H1 (cell line): Measurements from ENCODE around the gene GHRL. TPM values are rescaled to one million over a fixed set of nuclear protein-coding genes. Genes with fewer than 3 reads are reported as not detected.

Experiments used
- ATF2 ChIP-seq: IDR thresholded peaks from 2 replicates; pipeline ENCODE4 v1.6.1; 2012; ENCODE audit warnings: low read length, inconsistent platforms
- BACH1 ChIP-seq: IDR thresholded peaks from 2 replicates; pipeline ENCODE4 v1.6.1; 2012; ENCODE audit warnings: low read length, improper control_type of control experiment
- BCL11A ChIP-seq, 2 experiments: IDR thresholded peaks; one replicate each; pipeline ENCODE4 v1.6.1; 2011; ENCODE audit warnings: low read depth in 2 of 2, low read length in 2 of 2, mild to moderate bottlenecking in 2 of 2
- BRCA1 ChIP-seq: IDR thresholded peaks from 2 replicates; pipeline ENCODE4 v1.6.1; 2012; ENCODE audit warnings: low read depth, low read length, improper control_type of control experiment
- CEBPB ChIP-seq: IDR thresholded peaks from 2 replicates; pipeline ENCODE4 v1.6.1; 2012; ENCODE audit warnings: low read depth, low read length
- CTCF ChIP-seq, 3 experiments: IDR thresholded peaks; 1 replicate in 2 of 3; 2 replicates in 1 of 3; pipeline versions ENCODE4 v1.5.1 to v1.6.1; 2011; ENCODE audit warnings: low read length in 3 of 3, mild to moderate bottlenecking in 3 of 3, inconsistent platforms in 2 of 3, low read depth in 1 of 3, moderate library complexity in 1 of 3; ENCODE audit not compliant: insufficient read depth in 1 of 3; ENCODE audit errors: control extremely low read depth in 1 of 3
- HDAC2 ChIP-seq, 2 experiments: fragments of 300-600 bp in 1 of 2; sonication (generic) in 1 of 2; IDR thresholded peaks; 2 replicates each; pipeline ENCODE4 v1.6.1; 2011 to 2012; ENCODE audit warnings: low read depth in 2 of 2, low read length in 2 of 2, mild to moderate bottlenecking in 2 of 2, moderate library complexity in 2 of 2, borderline replicate concordance in 1 of 2, inconsistent platforms in 1 of 2
- KDM4A ChIP-seq: IDR thresholded peaks from one replicate; pipeline ENCODE4 v1.7.1; 2012; ENCODE audit warnings: low read depth, mild to moderate bottlenecking, moderate library complexity, low read length, inconsistent platforms; ENCODE audit not compliant: severe bottlenecking
- NRF1 ChIP-seq: IDR thresholded peaks from 2 replicates; pipeline ENCODE4 v1.6.1; 2011; ENCODE audit warnings: mild to moderate bottlenecking, low read depth, low read length, improper control_type of control experiment
- PHF8 ChIP-seq: fragments of 200-600 bp; sonication (generic); conservative IDR thresholded peaks from 2 replicates; pipeline ENCODE4 v1.7.1; 2012; ENCODE audit warnings: low read depth, mild to moderate bottlenecking, inconsistent platforms, low read length, moderate library complexity
- SIN3A ChIP-seq, 2 experiments: IDR thresholded peaks in 1 of 2; conservative IDR thresholded peaks in 1 of 2; 2 replicates each; pipeline ENCODE4 v1.6.1; 2011 to 2012; ENCODE audit warnings: low read length in 2 of 2, improper control_type of control experiment in 1 of 2, low read depth in 1 of 2, mild to moderate bottlenecking in 1 of 2
- SIRT6 ChIP-seq: IDR thresholded peaks from one replicate; pipeline ENCODE4 v1.7.1; 2012; ENCODE audit warnings: low read length, inconsistent platforms
- SP2 ChIP-seq: IDR thresholded peaks from 2 replicates; pipeline ENCODE4 v1.6.1; 2012; ENCODE audit warnings: mild to moderate bottlenecking, low read length, inconsistent platforms
- SP4 ChIP-seq: IDR thresholded peaks from 2 replicates; pipeline ENCODE4 v1.6.1; 2012; ENCODE audit warnings: low read length, inconsistent platforms
- SUZ12 ChIP-seq: fragments of 200-600 bp; sonication (generic); IDR thresholded peaks from 2 replicates; pipeline ENCODE4 v1.6.1; 2012; ENCODE audit warnings: mild to moderate bottlenecking, inconsistent platforms, low read length, moderate library complexity, mixed read lengths
- TAF7 ChIP-seq: optimal IDR thresholded peaks from 2 replicates; pipeline ENCODE3; 2011; ENCODE audit warnings: low read depth, mild to moderate bottlenecking, inconsistent platforms, low read length, moderate library complexity, borderline replicate concordance
- USF2 ChIP-seq: IDR thresholded peaks from 2 replicates; pipeline ENCODE4 v1.6.1; 2011; ENCODE audit warnings: low read length, improper control_type of control experiment
- ZNF274 ChIP-seq: IDR thresholded peaks from 2 replicates; pipeline ENCODE4 v1.7.0; 2012; ENCODE audit warnings: low read length, borderline replicate concordance; ENCODE audit errors: extremely low read depth
- polyA plus RNA-seq, 7 experiments: library from polyadenylated mRNA; depleted of rRNA in 3 of 7; stranded (reverse) in 5 of 7; unstranded in 2 of 7; fragments of >200 nt in 5 of 7; fragments of 200-250 nt in 2 of 7; gene quantifications; 1 replicate in 5 of 7; 2 replicates in 1 of 7; 4 replicates in 1 of 7; pipeline versions ENCODE4 v1.2.1 to v1.2.3, GENCODE V29; 2011 to 2013; ENCODE audit warnings: missing spikeins in 2 of 7, mixed read lengths in 2 of 7
- total RNA-seq: library from RNA; stranded (reverse); fragmentation: NEBNext Ultra II Directional; extraction: Animal tissue kit (Norgen Biotek cat#: 25700); gene quantifications from 2 replicates; pipeline ENCODE4 v1.2.1, GENCODE V29; 2021

Gene GHRL
- total and polyA plus RNA-seq, 2 of the 8 experiments (the other 6 are each of a cell fraction or from before 2014, with no cell fraction given) = 0.32 to 0.35 TPM

- TF ChIP-seq BACH1 = no peak
- peak; percentile 48 for TF ChIP-seq PHF8
- no peak for TF ChIP-seq ZNF274
- no peak for TF ChIP-seq SUZ12
- TF ChIP-seq SIRT6 = no peak
- peak; percentile 76 for TF ChIP-seq KDM4A
- no peak for TF ChIP-seq ATF2
- no peak for TF ChIP-seq CEBPB
- no peak for TF ChIP-seq BRCA1
- TF ChIP-seq USF2 = peak; percentile 78
- no peak for TF ChIP-seq CTCF (IDR thresholded peaks at IDR 0.05; ENCODE audit: control extremely low read depth in 1 of 3, insufficient read depth in 1 of 3, low read depth in 1 of 3, low read length in 3 of 3)
- no peak for TF ChIP-seq NRF1
- no peak for TF ChIP-seq HDAC2 (IDR thresholded peaks at IDR 0.05; ENCODE audit: borderline replicate concordance in 1 of 2, low read depth in 2 of 2, low read length in 2 of 2)
- TF ChIP-seq SIN3A (conservative IDR thresholded peaks at IDR 0.05 in 1 of 2, IDR thresholded peaks at IDR 0.05 in 1 of 2; ENCODE audit: low read depth in 1 of 2, low read length in 2 of 2) = peak in 1 of 2 experiments; percentile 61; a peak in 1 of 4 replicates
- TF ChIP-seq SP2 = no peak
- TF ChIP-seq BCL11A (IDR thresholded peaks at IDR 0.05; ENCODE audit: low read depth in 2 of 2, low read length in 2 of 2) = no peak
- TF ChIP-seq TAF7 = peak; percentile 66
- TF ChIP-seq SP4 = peak; percentile 57; the same call in 1 of the 2 replicates
Measured at GRCh38 chr3:10248184-10248983, 44.4 kb downstream of the GHRL start, which contains the start of gene TATDN2 (continued).
